ENCODE results near the gene MSRB2. TPM values are rescaled to one million over a fixed set of nuclear protein-coding genes. Genes with fewer than 3 reads are reported as not detected.

Gene MSRB2
- total and polyA plus RNA-seq, 2 donors (not counting 1 experiment from before 2014, with no cell fraction given): 1.5 to 3.0 TPM

DNA sequence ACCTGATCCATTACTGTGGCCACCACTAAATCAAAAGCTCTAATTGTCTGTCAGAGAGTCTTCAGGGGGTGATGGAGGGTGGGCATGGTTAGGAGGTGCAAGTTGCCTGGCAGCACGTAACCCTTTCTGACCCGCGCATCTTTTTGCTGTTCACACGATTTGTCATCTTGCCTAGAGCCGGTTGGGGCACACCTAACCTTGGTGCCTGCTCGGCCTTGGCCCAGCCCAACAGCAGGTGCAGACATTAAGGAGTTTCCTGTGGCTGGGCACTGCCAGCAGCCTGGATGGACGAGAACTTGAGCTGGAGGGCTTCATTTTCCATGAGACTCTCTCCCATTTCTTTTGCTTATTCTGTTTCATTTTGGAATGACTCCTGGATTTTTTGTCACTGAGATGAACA, 55.7 kb downstream of the MSRB2 start:
- no peak overlapping the region for H3K4me2 ChIP-seq (replicated peaks; ENCODE audit: low read depth, low read length, poor library complexity, severe bottlenecking)
- H3K4me1 ChIP-seq (ENCODE audit: control insufficient read depth in 2 of 2, insufficient read depth in 2 of 2, low read length in 2 of 2): no peaks in the 10 kb centered on the region
- no peak for ATAC-seq (ENCODE audit: low read depth)
- H3K27ac ChIP-seq (ENCODE audit: low read length in 2 of 2): no peak overlapping the region
- no peak overlapping the region for H3K4me3 ChIP-seq (ENCODE audit: control extremely low read depth in 1 of 5, extremely low read depth in 1 of 5, insufficient read depth in 1 of 5, low read depth in 2 of 5, low read length in 4 of 5)
- no peaks in the 10 kb centered on the region for H3K4me1 Mint-ChIP-seq
- DNase-seq: no peak
- H3K9me3 Mint-ChIP-seq (ENCODE audit: insufficient read depth): no peaks in the 10 kb centered on the region
- POLR2A ChIA-PET: no interaction called here
- H3K27me3 Mint-ChIP-seq: peaks cover 4% of the 10 kb centered on the region
- TF ChIP-seq, protein P1, sequence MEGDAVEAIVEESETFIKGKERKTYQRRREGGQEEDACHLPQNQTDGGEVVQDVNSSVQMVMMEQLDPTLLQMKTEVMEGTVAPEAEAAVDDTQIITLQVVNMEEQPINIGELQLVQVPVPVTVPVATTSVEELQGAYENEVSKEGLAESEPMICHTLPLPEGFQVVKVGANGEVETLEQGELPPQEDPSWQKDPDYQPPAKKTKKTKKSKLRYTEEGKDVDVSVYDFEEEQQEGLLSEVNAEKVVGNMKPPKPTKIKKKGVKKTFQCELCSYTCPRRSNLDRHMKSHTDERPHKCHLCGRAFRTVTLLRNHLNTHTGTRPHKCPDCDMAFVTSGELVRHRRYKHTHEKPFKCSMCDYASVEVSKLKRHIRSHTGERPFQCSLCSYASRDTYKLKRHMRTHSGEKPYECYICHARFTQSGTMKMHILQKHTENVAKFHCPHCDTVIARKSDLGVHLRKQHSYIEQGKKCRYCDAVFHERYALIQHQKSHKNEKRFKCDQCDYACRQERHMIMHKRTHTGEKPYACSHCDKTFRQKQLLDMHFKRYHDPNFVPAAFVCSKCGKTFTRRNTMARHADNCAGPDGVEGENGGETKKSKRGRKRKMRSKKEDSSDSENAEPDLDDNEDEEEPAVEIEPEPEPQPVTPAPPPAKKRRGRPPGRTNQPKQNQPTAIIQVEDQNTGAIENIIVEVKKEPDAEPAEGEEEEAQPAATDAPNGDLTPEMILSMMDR (IDR thresholded peaks at IDR 0.05): no peak
- TF ChIP-seq EZH2 (IDR thresholded peaks at IDR 0.05; ENCODE audit: borderline replicate concordance, insufficient read depth, low read depth, low read length, poor library complexity, severe bottlenecking): no peak
- no peaks in the 10 kb centered on the region for H3K79me2 ChIP-seq (ENCODE audit: control insufficient read depth, insufficient read depth, low read length)
- peaks cover 0 to 1% (median 0%) of the 10 kb centered on the region in 3 donors for H3K9me3 ChIP-seq (ENCODE audit: control extremely low read depth in 1 of 3, control insufficient read depth in 2 of 3, insufficient read depth in 1 of 3, low read length in 2 of 3)
- no peaks in the 10 kb centered on the region for H3K36me3 ChIP-seq (replicated peaks in 1 of 2; ENCODE audit: control extremely low read depth in 1 of 2, control insufficient read depth in 1 of 2, extremely low read depth in 1 of 2, insufficient read depth in 2 of 2, low read length in 1 of 2)
- intact Hi-C loops (cut with micrococcal nuclease): no loop called here
- no peaks in the 10 kb centered on the region for H4K20me1 ChIP-seq (ENCODE audit: control insufficient read depth, insufficient read depth, low read length, poor library complexity, severe bottlenecking)
- CTCF ChIA-PET: no interaction called here
- no peak overlapping the region for H3K9ac ChIP-seq (ENCODE audit: low read length)
- no peak overlapping the region for H3K4me3 Mint-ChIP-seq
- H3K27me3 ChIP-seq (replicated peaks in 1 of 4; ENCODE audit: control extremely low read depth in 1 of 4, control insufficient read depth in 3 of 4, insufficient read depth in 4 of 4, low read length in 3 of 4): no peaks in the 10 kb centered on the region
- no peak overlapping the region for H2AFZ ChIP-seq (ENCODE audit: insufficient read depth, low read depth, low read length, poor library complexity, severe bottlenecking)
- no peak overlapping the region for H3K27ac Mint-ChIP-seq
- 92% methylated on average over 7 of the region's 7 CpGs for WGBS (ENCODE audit: insufficient coverage)

DNA sequence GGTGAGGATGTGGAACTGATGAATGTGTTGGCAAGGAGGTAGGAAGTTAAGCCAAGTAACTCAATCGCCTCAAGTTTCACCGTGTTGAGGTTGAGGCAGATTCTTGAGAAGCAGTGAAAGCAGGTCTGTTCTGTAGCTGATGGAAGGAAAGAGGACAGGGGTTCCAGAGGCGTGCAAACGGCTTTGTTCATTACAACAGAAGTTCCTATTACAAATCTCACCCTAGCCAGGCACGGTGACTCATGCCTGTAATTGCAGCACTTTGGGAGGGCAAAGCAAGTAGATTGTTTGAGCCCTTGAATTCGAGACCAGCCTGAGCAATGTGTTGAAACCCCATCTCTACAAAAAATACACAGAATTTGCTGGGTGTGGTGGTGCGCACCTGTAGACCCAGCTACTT, 59.8 kb downstream of the MSRB2 start:
- H3K27me3 Mint-ChIP-seq: peaks cover 29% of the 10 kb centered on the region
- Histone ChIP-seq H2AFZ (ENCODE audit: insufficient read depth, low read depth, low read length, poor library complexity, severe bottlenecking) (no peak overlapping the region), H3K9ac (ENCODE audit: low read length) (no peak overlapping the region), H3K27ac (ENCODE audit: low read length in 2 of 2) (no peak overlapping the region), H3K4me2 (replicated peaks; ENCODE audit: low read depth, low read length, poor library complexity, severe bottlenecking) (no peak overlapping the region), H3K9me3 (ENCODE audit: control extremely low read depth in 1 of 3, control insufficient read depth in 2 of 3, insufficient read depth in 1 of 3, low read length in 2 of 3) (no peaks in the 10 kb centered on the region), H3K4me1 (ENCODE audit: control insufficient read depth in 2 of 2, insufficient read depth in 2 of 2, low read length in 2 of 2) (no peaks in the 10 kb centered on the region), H3K4me3 (ENCODE audit: control extremely low read depth in 1 of 5, extremely low read depth in 1 of 5, insufficient read depth in 1 of 5, low read depth in 2 of 5, low read length in 4 of 5) (no peak overlapping the region), H3K36me3 (replicated peaks in 1 of 2; ENCODE audit: control extremely low read depth in 1 of 2, control insufficient read depth in 1 of 2, extremely low read depth in 1 of 2, insufficient read depth in 2 of 2, low read length in 1 of 2) (no peaks in the 10 kb centered on the region), H3K27me3 (replicated peaks in 1 of 4; ENCODE audit: control extremely low read depth in 1 of 4, control insufficient read depth in 3 of 4, insufficient read depth in 4 of 4, low read length in 3 of 4) (peaks cover 0 to 6% (median 0%) of the 10 kb centered on the region in 4 experiments), H4K20me1 (ENCODE audit: control insufficient read depth, insufficient read depth, low read length, poor library complexity, severe bottlenecking) (no peaks in the 10 kb centered on the region), H3K79me2 (ENCODE audit: control insufficient read depth, insufficient read depth, low read length) (no peaks in the 10 kb centered on the region)
- CTCF ChIA-PET: interaction anchor here (1.2 kb wide), 1 partner anchor 1043 kb away, joined by 4 read pairs; no protein-coding TSS in a partner anchor
- POLR2A ChIA-PET: no interaction called here
- H3K4me1 Mint-ChIP-seq: peaks cover 8% of the 10 kb centered on the region
- ATAC-seq (ENCODE audit: low read depth) (no peak), DNase-seq (no peak)
- intact Hi-C loops (cut with micrococcal nuclease): no loop called here
- H3K4me3 Mint-ChIP-seq: no peak overlapping the region
- no peaks in the 10 kb centered on the region for H3K9me3 Mint-ChIP-seq (ENCODE audit: insufficient read depth)
- WGBS (ENCODE audit: insufficient coverage): 100% methylated on average over 2 of the region's 7 CpGs
- TF ChIP-seq, protein P1 (IDR thresholded peaks at IDR 0.05): no peak
- TF ChIP-seq EZH2 (IDR thresholded peaks at IDR 0.05; ENCODE audit: borderline replicate concordance, insufficient read depth, low read depth, low read length, poor library complexity, severe bottlenecking): no peak
- H3K27ac Mint-ChIP-seq: no peak overlapping the region
